Panc1 (cell line): ENCODE results near the gene GRIK1. TPM values are rescaled to one million over a fixed set of nuclear protein-coding genes. Genes with fewer than 3 reads are reported as not detected.

ENCODE experiments used
- ATAC-seq: fragments of 200-7000 bp; cut with Tn5 transposase; 2 replicates; pipeline ENCODE4 v1.9.1; 2020; ENCODE audit warnings: mild to moderate bottlenecking, moderate library complexity
- BruUV-seq: library from RNA; stranded (reverse); fragments of 400-500 nt; replicated peaks from 2 replicates; lab custom pipeline; 2021; lab: Mats Ljungman, UMichigan
- CTCF ChIA-PET: fragments of 300-600 bp; sonication (Branson Sonifier 250); formaldehyde crosslinking; loops from one replicate; lab custom pipeline; 2022; ENCODE audit warnings: antibody characterized with exemption; lab: Charles Lee
- POLR2A ChIA-PET: fragments of 300-600 bp; sonication (Branson Sonifier 250); formaldehyde crosslinking; loops from one replicate; lab custom pipeline; 2022; ENCODE audit warnings: antibody characterized with exemption; lab: Charles Lee
- DNase-seq: peaks from one replicate; pipeline ENCODE4 v3.0.0-alpha.2; 2010; ENCODE audit warnings: low read depth, low spot score
- H3K27ac ChIP-seq: 2 replicates; pipeline ENCODE4 v1.5.1; 2011; ENCODE audit warnings: mild to moderate bottlenecking, low read length, inconsistent platforms
- H3K27me3 ChIP-seq: fragments of 200-500 bp; sonication (Bioruptor generic); 2 replicates; pipeline ENCODE4 v1.6.0; 2014; ENCODE audit warnings: low read length, inconsistent platforms; ENCODE audit not compliant: control insufficient read depth, insufficient read depth
- H3K36me3 ChIP-seq: fragments of 200-500 bp; sonication (Bioruptor generic); 2 replicates; pipeline ENCODE4 v1.5.1; 2014; ENCODE audit warnings: inconsistent platforms, mild to moderate bottlenecking, low read length, moderate library complexity; ENCODE audit not compliant: control insufficient read depth, insufficient read depth
- H3K4me1 ChIP-seq: 2 replicates; pipeline ENCODE4 v1.5.1; 2011; ENCODE audit warnings: inconsistent platforms, mild to moderate bottlenecking, low read length, moderate library complexity; ENCODE audit not compliant: control insufficient read depth, insufficient read depth
- H3K4me3 ChIP-seq, 2 experiments: 2 replicates each; pipeline ENCODE4 v1.5.1; 2011 to 2012; ENCODE audit warnings: low read depth in 2 of 2, low read length in 2 of 2, mild to moderate bottlenecking in 2 of 2, inconsistent platforms in 1 of 2, moderate library complexity in 1 of 2
- H3K9me3 ChIP-seq: fragments of 200-500 bp; sonication (Bioruptor generic); 2 replicates; pipeline ENCODE4 v1.5.1; 2014; ENCODE audit warnings: low read depth, mild to moderate bottlenecking, inconsistent platforms, low read length, moderate library complexity; ENCODE audit not compliant: control insufficient read depth, insufficient read depth
- CTCF ChIP-seq: fragments of 450-650 bp; IDR thresholded peaks from 2 replicates; pipeline ENCODE4 v1.5.1; 2017; ENCODE audit warnings: mild to moderate bottlenecking
- POLR2AphosphoS5 ChIP-seq: IDR thresholded peaks from 2 replicates; pipeline ENCODE4 v1.6.1; 2012; ENCODE audit warnings: mild to moderate bottlenecking, low read depth, low read length, moderate library complexity
- REST ChIP-seq, 2 experiments: IDR thresholded peaks; 2 replicates each; pipeline ENCODE4 v1.6.1; 2011 to 2012; ENCODE audit warnings: low read depth in 2 of 2, control low read depth in 1 of 2, low read length in 1 of 2, mild to moderate bottlenecking in 1 of 2, moderate library complexity in 1 of 2; ENCODE audit not compliant: insufficient read depth in 1 of 2
- SIN3A ChIP-seq: IDR thresholded peaks from 2 replicates; pipeline ENCODE4 v1.6.1; 2012; ENCODE audit warnings: low read depth, mild to moderate bottlenecking, low read length, moderate library complexity, borderline replicate concordance; ENCODE audit not compliant: insufficient read depth
- TCF7L2 ChIP-seq: IDR thresholded peaks from 2 replicates; pipeline ENCODE4 v1.6.1; 2011; ENCODE audit warnings: mild to moderate bottlenecking, low read depth, low read length, inconsistent platforms
- in situ Hi-C: cut with HindIII; loops from 2 replicates; pipeline ENCODE4 v1.10.0; 2016; ENCODE audit warnings: low sequenced_read_pairs, low pct_unique_long_range_greater_than_20kb
- intact Hi-C: fragments of 100-400 bp; cut with micrococcal nuclease; formaldehyde crosslinking; loops from one replicate; pipeline ENCODE4 v1.10.0; 2022; ENCODE audit not compliant: unreplicated experiment
- total RNA-seq: library from RNA; stranded (reverse); gene quantifications from one replicate; pipeline ENCODE4 v1.2.1, GENCODE V29; 2021; ENCODE audit not compliant: unreplicated experiment

Gene GRIK1
- total RNA-seq, 1 experiment from 2014 or later: not detected

GRCh38 chr21:29696937-29697336 lies 242.9 kb downstream of the GRIK1 start:
- Histone ChIP-seq H3K36me3 (no peaks in the 10 kb centered on the region), H3K27me3 (no peaks in the 10 kb centered on the region), H3K4me1 (no peaks in the 10 kb centered on the region), H3K27ac (no peak overlapping the region), H3K9me3 (no peaks in the 10 kb centered on the region), H3K4me3 (no peak overlapping the region)
- no TSS peak for BruUV-seq
- TF ChIP-seq CTCF: no peak
- no peak for TF ChIP-seq TCF7L2
- no peak for TF ChIP-seq SIN3A
- no peak for TF ChIP-seq REST (IDR thresholded peaks at IDR 0.05; ENCODE audit: insufficient read depth in 1 of 2, low read depth in 2 of 2, low read length in 1 of 2)
- no peak for TF ChIP-seq POLR2AphosphoS5
- ChIA-PET CTCF (no interaction called here), POLR2A (no interaction called here)
- in situ Hi-C loops (no loop called here), intact Hi-C loops (no loop called here)
- no peak for DNase-seq
- ATAC-seq: no peak

GRCh38 chr21:29691616-29692491 lies 247.9 kb downstream of the GRIK1 start:
- no peaks in the 10 kb centered on the region for H3K9me3 ChIP-seq
- ATAC-seq (no peak), DNase-seq (no peak)
- no TSS peak for BruUV-seq
- ChIA-PET POLR2A (no interaction called here), CTCF (no interaction called here)
- no peaks in the 10 kb centered on the region for H3K36me3 ChIP-seq
- H3K4me3 ChIP-seq: no peak overlapping the region
- no peak overlapping the region for H3K27ac ChIP-seq
- intact Hi-C loops: no loop called here
- TF ChIP-seq CTCF: no peak
- TF ChIP-seq TCF7L2: no peak
- no peak for TF ChIP-seq POLR2AphosphoS5
- no peak for TF ChIP-seq REST (IDR thresholded peaks at IDR 0.05; ENCODE audit: insufficient read depth in 1 of 2, low read depth in 2 of 2, low read length in 1 of 2)
- no peak for TF ChIP-seq SIN3A
- H3K4me1 ChIP-seq: no peaks in the 10 kb centered on the region
- no peaks in the 10 kb centered on the region for H3K27me3 ChIP-seq
- in situ Hi-C loops: no loop called here
